ENCODE measurements around the gene MDFI. TPM values are rescaled to one million over a fixed set of nuclear protein-coding genes. Genes with fewer than 3 reads are reported as not detected.

The MDFI gene
- total RNA-seq, 1 donor from 2014 or later: 48.3 TPM

DNA sequence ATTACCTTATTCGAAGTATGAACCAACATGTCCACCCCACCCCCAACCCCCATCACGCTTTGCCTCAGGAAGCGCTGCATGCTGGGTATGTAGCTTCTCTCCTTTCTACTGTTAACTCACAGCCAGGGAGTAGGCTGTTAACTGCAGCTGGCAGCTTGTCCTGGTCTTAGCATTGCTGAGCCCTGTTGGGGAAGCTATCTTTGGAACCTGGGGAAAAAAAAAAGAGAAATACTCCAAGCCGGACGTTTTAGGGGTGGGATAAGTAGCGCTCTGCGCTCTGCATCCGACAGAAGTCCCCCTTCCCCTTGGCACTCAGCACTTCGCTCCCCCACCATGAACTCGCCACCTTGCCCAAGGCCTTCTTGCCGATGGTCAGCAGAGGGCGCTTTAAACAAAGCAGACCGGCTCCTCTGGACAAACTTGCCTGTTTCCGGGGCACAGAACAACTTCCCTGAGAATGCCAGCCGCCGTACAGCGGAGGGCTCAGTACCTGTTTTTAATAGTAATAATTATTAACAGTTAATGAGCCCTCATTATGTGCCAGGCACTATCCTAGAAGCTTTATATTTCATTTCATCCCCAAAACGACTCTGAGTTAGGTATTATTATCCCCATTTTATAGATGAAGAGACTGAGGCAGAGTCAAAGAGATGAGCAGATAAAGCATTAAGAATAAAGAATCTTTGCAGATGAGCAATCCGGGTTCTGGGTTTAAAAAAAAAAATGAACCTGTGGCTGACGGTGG lies 35.2 kb upstream of the MDFI start:
- H3K4me1 Mint-ChIP-seq (ENCODE audit: low read depth): peaks cover 7% of the 10 kb centered on the region
- DNase-seq (ENCODE audit: low spot score, unreplicated experiment): peak; percentile 74
- H3K4me3 Mint-ChIP-seq (ENCODE audit: low read depth): peak overlapping the region; percentile 8
- H3K36me3 Mint-ChIP-seq (ENCODE audit: insufficient read depth): peaks cover 4% of the 10 kb centered on the region
- peaks cover 17% of the 10 kb centered on the region for H3K27me3 Mint-ChIP-seq
- TF ChIP-seq, protein P1, sequence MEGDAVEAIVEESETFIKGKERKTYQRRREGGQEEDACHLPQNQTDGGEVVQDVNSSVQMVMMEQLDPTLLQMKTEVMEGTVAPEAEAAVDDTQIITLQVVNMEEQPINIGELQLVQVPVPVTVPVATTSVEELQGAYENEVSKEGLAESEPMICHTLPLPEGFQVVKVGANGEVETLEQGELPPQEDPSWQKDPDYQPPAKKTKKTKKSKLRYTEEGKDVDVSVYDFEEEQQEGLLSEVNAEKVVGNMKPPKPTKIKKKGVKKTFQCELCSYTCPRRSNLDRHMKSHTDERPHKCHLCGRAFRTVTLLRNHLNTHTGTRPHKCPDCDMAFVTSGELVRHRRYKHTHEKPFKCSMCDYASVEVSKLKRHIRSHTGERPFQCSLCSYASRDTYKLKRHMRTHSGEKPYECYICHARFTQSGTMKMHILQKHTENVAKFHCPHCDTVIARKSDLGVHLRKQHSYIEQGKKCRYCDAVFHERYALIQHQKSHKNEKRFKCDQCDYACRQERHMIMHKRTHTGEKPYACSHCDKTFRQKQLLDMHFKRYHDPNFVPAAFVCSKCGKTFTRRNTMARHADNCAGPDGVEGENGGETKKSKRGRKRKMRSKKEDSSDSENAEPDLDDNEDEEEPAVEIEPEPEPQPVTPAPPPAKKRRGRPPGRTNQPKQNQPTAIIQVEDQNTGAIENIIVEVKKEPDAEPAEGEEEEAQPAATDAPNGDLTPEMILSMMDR (IDR thresholded peaks at IDR 0.05; ENCODE audit: unreplicated experiment): peak; percentile 96
- no peaks in the 10 kb centered on the region for H3K9me3 Mint-ChIP-seq (ENCODE audit: low read depth)
- peak overlapping the region; percentile 91 for H3K27ac Mint-ChIP-seq

DNA sequence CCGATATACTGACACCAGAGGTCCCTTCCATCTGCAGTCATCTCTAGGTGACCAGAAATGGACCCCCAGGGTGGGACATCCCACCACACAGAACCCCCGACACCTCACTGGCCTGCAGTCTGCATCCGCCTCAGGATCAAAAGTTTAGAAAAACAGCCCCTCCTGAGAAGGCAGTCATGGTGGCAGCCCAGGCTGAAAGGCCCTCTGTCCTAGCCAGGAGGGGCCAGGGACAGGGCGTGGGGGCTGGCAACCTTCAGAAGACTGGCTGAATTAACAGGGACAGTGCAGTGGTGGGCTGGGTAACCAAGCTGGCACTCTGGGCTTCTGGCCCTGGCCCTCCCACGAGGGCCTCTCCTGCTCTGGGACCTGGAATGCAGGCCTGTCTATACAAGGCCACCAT lies 34.3 kb upstream of the MDFI start:
- no peak for DNase-seq (ENCODE audit: low spot score, unreplicated experiment)
- H3K36me3 Mint-ChIP-seq (ENCODE audit: insufficient read depth): peaks cover 1% of the 10 kb centered on the region
- H3K4me1 Mint-ChIP-seq (ENCODE audit: low read depth): peaks cover 7% of the 10 kb centered on the region
- no peak overlapping the region for H3K4me3 Mint-ChIP-seq (ENCODE audit: low read depth)
- TF ChIP-seq, protein P1 (IDR thresholded peaks at IDR 0.05; ENCODE audit: unreplicated experiment): no peak
- H3K27ac Mint-ChIP-seq: no peak overlapping the region
- no peaks in the 10 kb centered on the region for H3K9me3 Mint-ChIP-seq (ENCODE audit: low read depth)
- peaks cover 19% of the 10 kb centered on the region for H3K27me3 Mint-ChIP-seq

DNA sequence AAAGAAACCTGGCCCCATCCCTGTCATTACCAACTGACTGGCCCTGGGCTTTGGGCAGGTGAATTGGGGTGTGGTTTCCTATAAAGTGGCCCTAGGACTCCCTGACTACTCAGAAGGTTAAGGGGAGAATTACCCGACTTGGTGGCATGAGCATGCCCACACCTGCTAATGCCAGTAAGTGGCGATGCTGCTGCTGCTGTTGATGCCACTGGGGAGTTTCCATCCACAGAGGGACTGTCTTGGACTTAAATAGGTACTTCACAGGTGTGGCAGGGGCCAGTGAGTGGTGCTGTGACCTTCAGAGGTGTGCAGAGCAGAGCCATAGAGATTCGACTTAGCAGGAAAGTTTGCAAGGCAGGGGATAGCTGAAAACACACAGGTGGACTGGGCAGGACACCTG lies 32.6 kb upstream of the MDFI start:
- H3K9me3 Mint-ChIP-seq (ENCODE audit: low read depth): no peaks in the 10 kb centered on the region
- H3K36me3 Mint-ChIP-seq (ENCODE audit: insufficient read depth): peaks cover 1% of the 10 kb centered on the region
- no peak for DNase-seq (ENCODE audit: low spot score, unreplicated experiment)
- no peak overlapping the region for H3K27ac Mint-ChIP-seq
- H3K27me3 Mint-ChIP-seq: peaks cover 21% of the 10 kb centered on the region
- H3K4me3 Mint-ChIP-seq (ENCODE audit: low read depth): no peak overlapping the region
- TF ChIP-seq, protein P1 (IDR thresholded peaks at IDR 0.05; ENCODE audit: unreplicated experiment): no peak
- peaks cover 7% of the 10 kb centered on the region for H3K4me1 Mint-ChIP-seq (ENCODE audit: low read depth)

DNA sequence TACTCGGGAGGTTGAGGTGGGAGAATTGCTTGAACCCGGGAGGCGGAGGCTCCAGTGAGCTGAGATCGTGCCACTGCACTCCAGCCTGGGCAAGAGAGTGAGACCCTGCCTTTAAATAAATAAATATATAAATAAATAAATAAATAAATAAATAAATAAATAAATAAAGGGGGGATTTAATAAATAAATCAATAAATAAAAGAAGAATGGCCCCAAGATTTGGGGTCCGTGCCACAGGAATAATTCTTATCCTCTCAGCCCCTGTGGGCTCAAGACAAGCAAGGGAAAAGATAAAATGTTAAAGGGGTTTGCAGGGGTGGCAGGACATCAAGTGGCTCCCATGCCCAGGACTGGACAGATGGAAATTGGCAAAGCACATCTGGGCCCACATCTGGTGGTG lies 31.2 kb upstream of the MDFI start:
- no peaks in the 10 kb centered on the region for H3K9me3 Mint-ChIP-seq (ENCODE audit: low read depth)

DNA sequence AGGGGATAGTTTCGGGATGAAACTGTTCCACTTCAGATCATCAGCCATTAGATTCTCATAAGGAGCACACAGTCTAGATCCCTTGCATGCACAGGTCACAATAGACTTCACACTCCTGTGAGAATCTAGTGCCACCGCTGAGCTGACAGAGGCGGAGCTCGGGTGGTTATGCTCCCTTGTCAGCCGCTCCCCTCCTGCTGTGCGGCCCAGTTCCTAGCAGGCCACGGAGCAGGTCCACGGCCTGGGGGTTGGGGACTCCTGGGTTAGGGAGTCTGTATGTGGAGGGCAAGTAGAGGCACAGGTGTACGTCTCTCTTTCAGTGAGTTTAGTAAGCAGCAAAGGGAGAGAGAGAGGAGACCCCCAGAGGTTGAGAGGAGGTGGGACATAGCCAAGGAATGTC lies 30.5 kb upstream of the MDFI start:
- Mint-ChIP-seq H3K4me3 (ENCODE audit: low read depth) (no peak overlapping the region), H3K36me3 (ENCODE audit: insufficient read depth) (peaks cover 2% of the 10 kb centered on the region), H3K9me3 (ENCODE audit: low read depth) (peaks cover 4% of the 10 kb centered on the region), H3K27me3 (peaks cover 21% of the 10 kb centered on the region), H3K27ac (no peak overlapping the region), H3K4me1 (ENCODE audit: low read depth) (peaks cover under 1% of the 10 kb centered on the region)
- TF ChIP-seq, protein P1 (IDR thresholded peaks at IDR 0.05; ENCODE audit: unreplicated experiment): no peak
- no peak for DNase-seq (ENCODE audit: low spot score, unreplicated experiment)

More for the DNA sequence above, 31.2 kb upstream of the MDFI start:
- H3K27ac Mint-ChIP-seq: no peak overlapping the region
- peaks cover 4% of the 10 kb centered on the region for H3K4me1 Mint-ChIP-seq (ENCODE audit: low read depth)
- H3K36me3 Mint-ChIP-seq (ENCODE audit: insufficient read depth): no peaks in the 10 kb centered on the region
- TF ChIP-seq, protein P1 (IDR thresholded peaks at IDR 0.05; ENCODE audit: unreplicated experiment): no peak
- no peak overlapping the region for H3K4me3 Mint-ChIP-seq (ENCODE audit: low read depth)
- DNase-seq (ENCODE audit: low spot score, unreplicated experiment): no peak
- peaks cover 21% of the 10 kb centered on the region for H3K27me3 Mint-ChIP-seq
